ENCODE measurements around the gene ZBTB16.
A peak's percentile ranks its signal among the peaks of the same experiment; 100 is the strongest.

Gene ZBTB16

DNA sequence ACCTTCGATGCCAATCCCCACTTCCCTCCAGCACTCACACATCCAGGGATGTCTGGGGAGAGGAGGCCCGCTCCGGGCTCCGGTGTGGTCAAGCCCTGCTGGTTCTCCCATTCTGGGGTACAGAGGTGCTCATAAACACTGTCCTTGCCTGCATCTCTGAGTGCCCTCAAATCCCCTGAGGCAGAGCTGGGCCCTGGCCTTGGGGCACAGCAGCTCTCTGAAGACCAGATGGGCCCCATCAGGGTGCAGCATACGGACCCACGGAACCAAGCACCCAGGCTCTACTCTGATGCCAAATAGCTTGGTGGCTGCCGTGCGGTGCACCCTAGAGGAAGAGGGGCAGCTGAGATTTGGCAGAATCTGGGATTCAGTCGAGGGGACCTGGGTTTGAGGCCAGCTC is 201.0 kb downstream of the ZBTB16 start:
- no peaks in the 10 kb centered on the region for H3K9me3 ChIP-seq (ENCODE audit: insufficient read depth, low read length, severe bottlenecking)
- no peak for ATAC-seq (ENCODE audit: insufficient read depth, low read depth)
- no peaks in the 10 kb centered on the region for H3K4me1 ChIP-seq (ENCODE audit: insufficient read depth, low read length)
- H3K4me3 ChIP-seq (ENCODE audit: low read depth in 1 of 2, low read length in 2 of 2): no peak overlapping the region
- H3K9ac ChIP-seq (ENCODE audit: low read depth, low read length): no peak overlapping the region
- no peaks in the 10 kb centered on the region for H3K36me3 ChIP-seq (ENCODE audit: insufficient read depth, low read length)
- no peak overlapping the region for H3K27ac ChIP-seq (ENCODE audit: low read length)
- no peak overlapping the region for H2AFZ ChIP-seq (ENCODE audit: low read depth, low read length)
- no peaks in the 10 kb centered on the region for H3K79me2 ChIP-seq (ENCODE audit: insufficient read depth, low read length)
- peaks cover 5% of the 10 kb centered on the region for H3K27me3 ChIP-seq (ENCODE audit: insufficient read depth, low read length, poor library complexity)
- H4K20me1 ChIP-seq (ENCODE audit: insufficient read depth, low read length): peaks cover 12% of the 10 kb centered on the region; the same call in 1 of the 2 replicates
- no peak for DNase-seq
- no peak for TF ChIP-seq EZH2 (IDR thresholded peaks at IDR 0.05; ENCODE audit: borderline replicate concordance, low read depth, low read length, severe bottlenecking)
- TF ChIP-seq, protein P1, sequence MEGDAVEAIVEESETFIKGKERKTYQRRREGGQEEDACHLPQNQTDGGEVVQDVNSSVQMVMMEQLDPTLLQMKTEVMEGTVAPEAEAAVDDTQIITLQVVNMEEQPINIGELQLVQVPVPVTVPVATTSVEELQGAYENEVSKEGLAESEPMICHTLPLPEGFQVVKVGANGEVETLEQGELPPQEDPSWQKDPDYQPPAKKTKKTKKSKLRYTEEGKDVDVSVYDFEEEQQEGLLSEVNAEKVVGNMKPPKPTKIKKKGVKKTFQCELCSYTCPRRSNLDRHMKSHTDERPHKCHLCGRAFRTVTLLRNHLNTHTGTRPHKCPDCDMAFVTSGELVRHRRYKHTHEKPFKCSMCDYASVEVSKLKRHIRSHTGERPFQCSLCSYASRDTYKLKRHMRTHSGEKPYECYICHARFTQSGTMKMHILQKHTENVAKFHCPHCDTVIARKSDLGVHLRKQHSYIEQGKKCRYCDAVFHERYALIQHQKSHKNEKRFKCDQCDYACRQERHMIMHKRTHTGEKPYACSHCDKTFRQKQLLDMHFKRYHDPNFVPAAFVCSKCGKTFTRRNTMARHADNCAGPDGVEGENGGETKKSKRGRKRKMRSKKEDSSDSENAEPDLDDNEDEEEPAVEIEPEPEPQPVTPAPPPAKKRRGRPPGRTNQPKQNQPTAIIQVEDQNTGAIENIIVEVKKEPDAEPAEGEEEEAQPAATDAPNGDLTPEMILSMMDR (IDR thresholded peaks at IDR 0.05; ENCODE audit: borderline replicate concordance, extremely low read depth, low read length, poor library complexity, severe bottlenecking): no peak
- H3K4me2 ChIP-seq (ENCODE audit: insufficient read depth, low read length): no peak overlapping the region

DNA sequence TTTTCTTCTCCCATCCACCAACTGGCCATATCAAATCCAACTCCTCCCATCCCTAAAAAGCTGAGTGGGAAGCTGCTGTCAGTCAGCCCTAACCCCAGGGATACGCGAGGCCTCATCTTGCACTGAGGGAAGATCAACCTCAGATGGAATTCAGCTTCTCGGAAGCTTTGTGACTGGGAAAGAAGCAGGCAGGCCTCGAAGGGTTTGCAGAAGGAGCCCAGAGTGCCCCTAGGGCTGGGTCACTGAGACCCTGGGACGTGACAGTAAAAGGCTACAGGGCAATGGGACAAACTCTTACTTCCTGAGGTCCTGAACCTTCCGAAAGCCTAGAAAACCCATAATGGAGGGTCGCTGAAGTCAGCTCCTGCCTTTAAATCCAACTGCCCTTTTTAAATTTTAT is 202.3 kb downstream of the ZBTB16 start:
- peaks cover 5% of the 10 kb centered on the region for H3K27me3 ChIP-seq (ENCODE audit: insufficient read depth, low read length, poor library complexity)
- no peaks in the 10 kb centered on the region for H3K9me3 ChIP-seq (ENCODE audit: insufficient read depth, low read length, severe bottlenecking)
- no peaks in the 10 kb centered on the region for H3K79me2 ChIP-seq (ENCODE audit: insufficient read depth, low read length)
- no peaks in the 10 kb centered on the region for H3K36me3 ChIP-seq (ENCODE audit: insufficient read depth, low read length)
- TF ChIP-seq, protein P1 (IDR thresholded peaks at IDR 0.05; ENCODE audit: borderline replicate concordance, extremely low read depth, low read length, poor library complexity, severe bottlenecking): no peak
- TF ChIP-seq EZH2 (IDR thresholded peaks at IDR 0.05; ENCODE audit: borderline replicate concordance, low read depth, low read length, severe bottlenecking): no peak
- no peaks in the 10 kb centered on the region for H3K4me1 ChIP-seq (ENCODE audit: insufficient read depth, low read length)
- no peak overlapping the region for H3K27ac ChIP-seq (ENCODE audit: low read length)
- no peak for DNase-seq
- peaks cover 12% of the 10 kb centered on the region; the same call in 1 of the 2 replicates for H4K20me1 ChIP-seq (ENCODE audit: insufficient read depth, low read length)
- no peak overlapping the region for H3K4me2 ChIP-seq (ENCODE audit: insufficient read depth, low read length)
- H3K4me3 ChIP-seq (ENCODE audit: low read depth in 1 of 2, low read length in 2 of 2): no peak overlapping the region
- H2AFZ ChIP-seq (ENCODE audit: low read depth, low read length): no peak overlapping the region
- ATAC-seq (ENCODE audit: insufficient read depth, low read depth): no peak
- H3K9ac ChIP-seq (ENCODE audit: low read depth, low read length): no peak overlapping the region

DNA sequence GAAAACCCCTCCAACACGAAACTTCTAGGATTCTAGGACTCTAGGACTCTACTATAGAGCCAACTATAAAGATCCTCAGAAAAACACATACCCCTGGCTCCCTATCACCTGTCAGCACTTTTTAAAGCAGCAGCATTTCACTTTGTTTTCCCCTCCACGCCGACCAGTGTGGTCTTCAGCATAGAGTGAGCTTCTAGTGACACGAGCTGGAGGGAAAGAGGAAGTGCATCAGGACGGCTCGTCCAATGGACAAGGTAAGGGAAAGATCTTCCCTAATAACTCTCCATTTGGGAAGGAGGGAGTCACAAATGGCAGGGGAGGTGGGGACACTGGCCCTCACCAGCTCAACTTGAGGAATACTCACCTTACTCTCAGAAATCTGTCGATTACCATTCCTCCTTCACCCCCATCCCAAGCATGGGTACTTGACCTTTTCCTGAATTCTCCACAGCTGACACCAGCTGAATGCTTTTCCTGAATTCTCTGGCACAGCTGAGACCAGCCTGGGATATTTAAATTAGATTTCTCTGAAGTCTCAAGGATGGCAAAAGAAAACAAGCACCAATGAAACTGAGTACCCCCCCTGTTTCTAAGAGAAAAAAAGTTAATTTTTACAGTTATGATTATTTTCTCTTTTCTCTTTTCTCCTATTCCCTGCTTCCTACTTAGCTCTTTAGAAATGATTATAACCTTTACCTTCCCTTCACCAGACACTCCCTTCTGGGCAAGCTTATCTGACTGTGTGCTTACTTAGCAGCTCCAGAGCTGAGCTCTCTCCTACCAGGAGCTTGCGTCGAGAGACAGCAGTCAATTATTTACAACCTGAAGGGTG is 203.4 kb downstream of the ZBTB16 start:
- H3K27ac ChIP-seq (ENCODE audit: low read length): no peak overlapping the region
- H3K79me2 ChIP-seq (ENCODE audit: insufficient read depth, low read length): no peaks in the 10 kb centered on the region
- no peaks in the 10 kb centered on the region for H3K9me3 ChIP-seq (ENCODE audit: insufficient read depth, low read length, severe bottlenecking)
- H3K9ac ChIP-seq (ENCODE audit: low read depth, low read length): no peak overlapping the region
- H3K4me3 ChIP-seq (ENCODE audit: low read depth in 1 of 2, low read length in 2 of 2): no peak overlapping the region
- no peaks in the 10 kb centered on the region for H3K4me1 ChIP-seq (ENCODE audit: insufficient read depth, low read length)
- TF ChIP-seq, protein P1 (IDR thresholded peaks at IDR 0.05; ENCODE audit: borderline replicate concordance, extremely low read depth, low read length, poor library complexity, severe bottlenecking): peak; percentile 69
- TF ChIP-seq EZH2 (IDR thresholded peaks at IDR 0.05; ENCODE audit: borderline replicate concordance, low read depth, low read length, severe bottlenecking): no peak
- no peak overlapping the region for H2AFZ ChIP-seq (ENCODE audit: low read depth, low read length)
- H4K20me1 ChIP-seq (ENCODE audit: insufficient read depth, low read length): peaks cover 12% of the 10 kb centered on the region; the same call in 1 of the 2 replicates
- no peaks in the 10 kb centered on the region for H3K36me3 ChIP-seq (ENCODE audit: insufficient read depth, low read length)
- H3K4me2 ChIP-seq (ENCODE audit: insufficient read depth, low read length): no peak overlapping the region
- DNase-seq (peak; percentile 9), ATAC-seq (ENCODE audit: insufficient read depth, low read depth) (no peak; the same call in 2 of the 3 replicates)
- peaks cover 5% of the 10 kb centered on the region for H3K27me3 ChIP-seq (ENCODE audit: insufficient read depth, low read length, poor library complexity)

Data from DND-41 (cell line).